Transverse colon (tissue), 4 donors: Measurements from ENCODE around the gene COG2. TPM values are rescaled to one million over a fixed set of nuclear protein-coding genes. Genes with fewer than 3 reads are reported as not detected.
"Not testable (repeated sequence)": the region's sequence is repeated elsewhere in the genome, so short reads cannot be mapped to it uniquely, and the experiment has no call there.

ENCODE experiments used
- DNase-seq: peaks from one replicate; pipeline ENCODE4 v3.0.0-alpha.2; 2019
- H3K27ac ChIP-seq, 4 donors: fragments of 200-600 bp; sonication (generic); 2 replicates each; pipeline ENCODE4 v1.5.1; 2016 to 2018; ENCODE audit warnings: inconsistent platforms in 4 of 4
- H3K27me3 ChIP-seq: fragments of 200-600 bp; sonication (generic); 2 replicates; pipeline ENCODE4 v1.5.1; 2017; ENCODE audit warnings: inconsistent platforms
- H3K36me3 ChIP-seq, 4 donors: fragments of 200-600 bp; sonication (generic); 2 replicates each; pipeline ENCODE4 v1.5.1; 2017 to 2019; ENCODE audit warnings: inconsistent platforms in 4 of 4
- H3K4me1 ChIP-seq, 4 donors: fragments of 200-600 bp; sonication (generic); 2 replicates each; pipeline ENCODE4 v1.5.1; 2017 to 2020; ENCODE audit warnings: inconsistent platforms in 4 of 4
- H3K4me3 ChIP-seq, 4 donors: fragments of 200-600 bp; sonication (generic); 1 replicate in 1 of 4; 2 replicates in 3 of 4; pipeline versions ENCODE4 v1.5.1 to v1.6.1; 2017 to 2019; ENCODE audit warnings: inconsistent platforms in 4 of 4
- H3K9me3 ChIP-seq, 2 donors: fragments of 200-600 bp; sonication (generic); 2 replicates each; pipeline ENCODE4 v1.5.1; 2017 to 2019; ENCODE audit warnings: inconsistent platforms in 2 of 2
- CTCF ChIP-seq, 5 experiments: fragments of 200-600 bp in 3 of 5; fragments of 450-650 bp in 2 of 5; sonication (generic) in 3 of 5; IDR thresholded peaks; 1 replicate in 2 of 5; 2 replicates in 3 of 5; pipeline ENCODE4 v1.5.1; 2016 to 2017; ENCODE audit warnings: antibody characterized with exemption in 5 of 5, inconsistent platforms in 3 of 5, mild to moderate bottlenecking in 2 of 5, moderate library complexity in 1 of 5
- EP300 ChIP-seq: sonication (generic); formaldehyde crosslinking; IDR thresholded peaks from one replicate; pipeline ENCODE4 v1.6.1; 2017; ENCODE audit warnings: antibody characterized with exemption, low read depth
- POLR2A ChIP-seq: fragments of 450-650 bp; IDR thresholded peaks from one replicate; pipeline ENCODE4 v1.6.1; 2016; ENCODE audit warnings: antibody characterized with exemption, mild to moderate bottlenecking, moderate library complexity
- POLR2AphosphoS5 ChIP-seq, 3 donors: sonication (generic); formaldehyde crosslinking; IDR thresholded peaks; one replicate each; pipeline ENCODE4 v1.6.1; 2016; ENCODE audit warnings: antibody characterized with exemption in 3 of 3
- WGBS, 2 donors: methylation state at CpG; one replicate each; pipeline ENCODE4 v1.1.5; 2018; ENCODE audit warnings: low coverage in 1 of 2; 5-methylcytosine and 5-hydroxymethylcytosine counted together
- in situ Hi-C, 4 donors: fragments of 200-750 bp; cut with MboI; loops; one replicate each; pipeline versions ENCODE4 v1.15.0 to v1.15.1; 2017; ENCODE audit warnings: low sequenced_read_pairs in 3 of 4, low pct_ligation_motif_present in 1 of 4, low pct_unique_long_range_greater_than_20kb in 1 of 4
- intact Hi-C: fragments of 100-400 bp; cut with DNase I; formaldehyde crosslinking; loops from one replicate; pipeline ENCODE4 v1.15.1; 2023; ENCODE audit warnings: low total_unique reads
- total RNA-seq, 4 donors: library from RNA; depleted of rRNA; stranded (reverse); fragments of >200 nt; gene quantifications; one replicate each; pipeline ENCODE4 v1.1.0, GENCODE V29; 2016

The COG2 gene
- total RNA-seq, 4 donors from 2014 or later, result 14.3 to 43.3 (median 29.2) TPM

GRCh38 chr1:230717251-230717650, 75.0 kb downstream of the COG2 start:
- in situ Hi-C loops, result no loop called here
- DNase-seq, result no peak
- intact Hi-C loops, result no loop called here
- peaks cover 0 to 14% (median 10%) of the 10 kb centered on the region in 4 donors for H3K4me1 ChIP-seq
- H3K36me3 ChIP-seq, result no peaks in the 10 kb centered on the region
- TF ChIP-seq POLR2A, result no peak
- TF ChIP-seq EP300, result no peak
- no peak for TF ChIP-seq CTCF (IDR thresholded peaks at IDR 0.05)
- TF ChIP-seq POLR2AphosphoS5 (IDR thresholded peaks at IDR 0.05), result no peak
- no peak overlapping the region for H3K4me3 ChIP-seq
- H3K9me3 ChIP-seq, result no peaks in the 10 kb centered on the region
- H3K27ac ChIP-seq, result no peak overlapping the region
- no peaks in the 10 kb centered on the region for H3K27me3 ChIP-seq
- 40 to 59% methylated on average over 1 of the region's 1 CpG for WGBS, 2 donors

DNA sequence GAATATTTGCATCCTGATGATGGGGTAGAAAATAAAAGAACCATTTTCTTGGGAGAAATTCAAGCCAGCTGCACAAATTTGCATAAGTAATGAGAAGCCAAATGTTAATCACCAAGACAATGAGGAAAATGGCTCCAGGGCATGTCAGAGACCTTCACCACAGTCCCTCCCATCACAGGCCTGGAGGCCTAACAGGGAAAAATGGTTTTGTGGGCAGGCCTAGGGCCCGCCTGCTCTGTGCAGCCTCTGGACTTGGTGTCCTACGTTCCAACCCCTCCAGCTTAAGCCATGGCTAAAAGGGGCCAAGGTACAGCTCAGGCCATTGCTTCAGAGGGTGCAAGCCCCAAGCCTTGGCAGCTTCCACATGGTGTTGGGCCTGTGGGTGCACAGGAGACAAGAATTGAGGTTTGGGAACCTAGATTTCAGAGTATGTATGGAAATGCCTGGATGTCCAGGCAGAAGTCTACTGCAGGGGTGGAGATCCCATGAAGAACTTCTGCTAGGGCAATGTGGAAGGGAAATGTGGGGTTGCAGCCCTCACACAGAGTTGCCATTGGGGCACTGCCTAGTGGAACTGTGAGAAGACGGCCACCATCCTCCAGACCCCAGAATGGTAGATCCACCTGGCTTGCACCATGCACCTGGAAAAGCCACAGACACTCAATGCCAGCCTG, 79.7 kb downstream of the COG2 start:
- H3K27ac ChIP-seq, DNase-seq, intact Hi-C loops, H3K4me1 ChIP-seq, in situ Hi-C loops, H3K36me3 ChIP-seq, H3K4me3 ChIP-seq, H3K27me3 ChIP-seq, H3K9me3 ChIP-seq: not testable (repeated sequence)
- WGBS, 2 donors, result 83 to 94% methylated on average over 2 to 3 of the region's 3 CpGs

GRCh38 chr1:230725256-230726012, 83.2 kb downstream of the COG2 start:
- in situ Hi-C loops (no loop called here), intact Hi-C loops (no loop called here)
- Histone ChIP-seq H3K4me1 (peaks cover 0 to 12% (median 5%) of the 10 kb centered on the region in 4 donors), H3K36me3 (no peaks in the 10 kb centered on the region), H3K27ac (no peak overlapping the region), H3K27me3 (no peaks in the 10 kb centered on the region), H3K4me3 (no peak overlapping the region), H3K9me3 (no peaks in the 10 kb centered on the region)
- TF ChIP-seq POLR2AphosphoS5 (IDR thresholded peaks at IDR 0.05), result no peak
- no peak for TF ChIP-seq EP300
- 75% methylated on average over 6 of the region's 6 CpGs for WGBS, 2 donors
- DNase-seq, result no peak

DNA sequence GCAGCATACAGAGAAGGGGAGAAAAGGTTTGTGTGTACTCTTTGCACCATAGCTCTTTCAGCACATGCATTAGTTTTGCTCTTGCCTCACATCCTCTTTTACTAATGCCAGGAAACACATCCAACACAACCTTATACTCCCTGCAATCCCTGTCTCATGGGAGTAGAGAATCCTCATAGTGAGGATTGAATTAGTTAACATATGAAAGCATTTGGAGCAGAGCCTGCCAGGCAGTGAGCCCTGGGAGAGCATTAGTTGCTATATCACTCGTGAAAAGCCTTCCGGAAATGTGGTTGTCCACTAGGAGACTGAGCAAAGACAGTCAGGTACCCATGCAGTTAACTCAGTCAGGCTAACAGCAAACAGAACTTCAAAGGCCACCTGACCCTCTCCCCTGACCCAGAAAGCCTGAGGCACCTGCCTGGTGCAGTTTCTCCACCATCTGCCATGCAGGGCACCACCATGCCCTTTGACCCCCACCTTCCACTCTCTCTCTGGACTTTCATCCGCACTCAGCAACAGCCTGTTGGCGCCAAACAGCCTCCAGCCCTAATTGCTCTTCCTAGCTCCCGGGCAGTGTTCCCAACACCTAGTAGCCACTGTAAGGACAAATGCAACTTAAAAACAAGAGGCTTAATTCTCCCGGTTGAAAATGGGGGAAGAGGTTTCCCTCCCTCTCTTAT, 86.6 kb downstream of the COG2 start:
- in situ Hi-C loops, result no loop called here
- H3K27ac ChIP-seq, result peak overlapping the region in 2 of 4 donors; percentile 8 to 21
- WGBS, 2 donors, result 17 to 36% methylated on average over 2 to 6 of the region's 6 CpGs

More for the DNA sequence above, 86.6 kb downstream of the COG2 start:
- TF ChIP-seq POLR2A (no peak), EP300 (no peak), CTCF (IDR thresholded peaks at IDR 0.05) (no peak), POLR2AphosphoS5 (IDR thresholded peaks at IDR 0.05) (no peak)
- peak; percentile 55 for DNase-seq
- H3K4me3 ChIP-seq, result no peak overlapping the region
- peaks cover 0 to 12% (median 5%) of the 10 kb centered on the region in 4 donors for H3K4me1 ChIP-seq
- H3K36me3 ChIP-seq, result no peaks in the 10 kb centered on the region
- intact Hi-C loops, result no loop called here
- no peaks in the 10 kb centered on the region for H3K9me3 ChIP-seq
- H3K27me3 ChIP-seq, result no peaks in the 10 kb centered on the region
